Muscle layer of colon (tissue), 2 donors: ENCODE results near the gene LCAT.
A peak's percentile ranks its signal among the peaks of the same experiment; 100 is the strongest.

ENCODE experiments used
- H3K27ac ChIP-seq: one replicate; pipeline ENCODE4 v1.7.0; 2013; ENCODE audit warnings: low read depth, mild to moderate bottlenecking, low read length, moderate library complexity
- H3K27me3 ChIP-seq, 2 donors: one replicate each; pipeline ENCODE4 v1.7.0; 2013; ENCODE audit warnings: low read length in 2 of 2, mild to moderate bottlenecking in 2 of 2; ENCODE audit not compliant: insufficient read depth in 2 of 2, control insufficient read depth in 1 of 2
- H3K36me3 ChIP-seq: one replicate; pipeline ENCODE4 v1.7.0; 2013; ENCODE audit warnings: mild to moderate bottlenecking, low read length; ENCODE audit not compliant: insufficient read depth
- H3K4me1 ChIP-seq: one replicate; pipeline ENCODE4 v1.7.0; 2013; ENCODE audit warnings: mild to moderate bottlenecking, low read length; ENCODE audit not compliant: insufficient read depth
- H3K4me3 ChIP-seq, 2 donors: one replicate each; pipeline ENCODE4 v1.7.0; 2013; ENCODE audit warnings: low read length in 2 of 2, low read depth in 1 of 2, mild to moderate bottlenecking in 1 of 2, moderate library complexity in 1 of 2
- H3K9ac ChIP-seq: one replicate; pipeline ENCODE4 v1.7.0; 2013; ENCODE audit warnings: low read length
- H3K9me3 ChIP-seq: one replicate; pipeline ENCODE4 v1.7.0; 2013; ENCODE audit warnings: mild to moderate bottlenecking, low read length
- donor health status: abdominal sarcoma.
- donor health status: Adenocarcinoma of cecum.

The LCAT gene

GRCh38 chr16:67934306-67935100, 9.4 kb downstream of the LCAT start:
- H3K4me3 ChIP-seq, result peak overlapping the region; percentile 67 to 93

GRCh38 chr16:67933805-67934204, 10.1 kb downstream of the LCAT start:
- peaks cover 21% of the 10 kb centered on the region for H3K4me1 ChIP-seq
- H3K4me3 ChIP-seq, result no peak overlapping the region
- no peaks in the 10 kb centered on the region for H3K27me3 ChIP-seq
- H3K9me3 ChIP-seq, result no peaks in the 10 kb centered on the region
- H3K36me3 ChIP-seq, result peaks cover 7% of the 10 kb centered on the region
- no peak overlapping the region for H3K27ac ChIP-seq
- H3K9ac ChIP-seq, result no peak overlapping the region

More at GRCh38 chr16:67934306-67935100, 9.4 kb downstream of the LCAT start:
- Histone ChIP-seq H3K27ac (peak overlapping the region; percentile 98), H3K27me3 (no peaks in the 10 kb centered on the region), H3K9me3 (no peaks in the 10 kb centered on the region), H3K36me3 (peaks cover 7% of the 10 kb centered on the region), H3K4me1 (peaks cover 21% of the 10 kb centered on the region), H3K9ac (peak overlapping the region; percentile 66)

- Histone ChIP-seq H3K36me3 (peaks cover 20% of the 10 kb centered on the region), H3K4me1 (peaks cover 20% of the 10 kb centered on the region), H3K27ac (no peak overlapping the region), H3K9ac (no peak overlapping the region), H3K27me3 (no peaks in the 10 kb centered on the region), H3K9me3 (no peaks in the 10 kb centered on the region), H3K4me3 (no peak overlapping the region)
Measured at GRCh38 chr16:67932462-67932840, 11.5 kb downstream of the LCAT start.

GRCh38 chr16:67931712-67932461, 12.0 kb downstream of the LCAT start, which contains the start of gene CTRL:
Gene CTRL, minus strand, starts transcription at chr16:67931862. Its CDS starts 10 bp downstream, at chr16:67931852.
- Histone ChIP-seq H3K4me3 (no peak within 1 kb of the TSS), H3K9me3 (no peaks in the 10 kb centered on the region), H3K27me3 (no peaks in the 10 kb centered on the region), H3K27ac (no peak within 1 kb of the TSS), H3K36me3 (peaks cover 26% of the 10 kb centered on the region), H3K4me1 (peaks cover 14% of the 10 kb centered on the region), H3K9ac (no peak within 1 kb of the TSS)

- no peak overlapping the region for H3K4me3 ChIP-seq
- no peak overlapping the region for H3K27ac ChIP-seq
- H3K36me3 ChIP-seq, result peaks cover 27% of the 10 kb centered on the region
- no peaks in the 10 kb centered on the region for H3K9me3 ChIP-seq
- H3K9ac ChIP-seq, result no peak overlapping the region
- H3K4me1 ChIP-seq, result peaks cover 13% of the 10 kb centered on the region
- H3K27me3 ChIP-seq, result no peaks in the 10 kb centered on the region
Measured at GRCh38 chr16:67930678-67931211, 13.2 kb downstream of the LCAT start.

- Histone ChIP-seq H3K4me3 (no peak overlapping the region), H3K9me3 (no peaks in the 10 kb centered on the region), H3K27ac (no peak overlapping the region), H3K36me3 (peaks cover 27% of the 10 kb centered on the region), H3K4me1 (peaks cover 10% of the 10 kb centered on the region), H3K27me3 (no peaks in the 10 kb centered on the region), H3K9ac (no peak overlapping the region)
Measured at GRCh38 chr16:67930191-67930590, 13.7 kb downstream of the LCAT start.

GRCh38 chr16:67928561-67929364, 15.2 kb downstream of the LCAT start:
- no peak overlapping the region for H3K4me3 ChIP-seq
- H3K9me3 ChIP-seq, result no peaks in the 10 kb centered on the region
- H3K27me3 ChIP-seq, result no peaks in the 10 kb centered on the region
- no peaks in the 10 kb centered on the region for H3K4me1 ChIP-seq
- no peak overlapping the region for H3K9ac ChIP-seq
- no peak overlapping the region for H3K27ac ChIP-seq
- peaks cover 27% of the 10 kb centered on the region for H3K36me3 ChIP-seq

GRCh38 chr16:67928147-67928546, 15.8 kb downstream of the LCAT start:
- no peak overlapping the region for H3K9ac ChIP-seq
- no peaks in the 10 kb centered on the region for H3K27me3 ChIP-seq
- H3K9me3 ChIP-seq, result no peaks in the 10 kb centered on the region
- peaks cover 30% of the 10 kb centered on the region for H3K36me3 ChIP-seq
- no peak overlapping the region for H3K27ac ChIP-seq
- no peaks in the 10 kb centered on the region for H3K4me1 ChIP-seq
- no peak overlapping the region for H3K4me3 ChIP-seq

- Histone ChIP-seq H3K9ac (no peak overlapping the region), H3K4me1 (no peaks in the 10 kb centered on the region), H3K4me3 (no peak overlapping the region), H3K36me3 (peaks cover 30% of the 10 kb centered on the region), H3K27me3 (no peaks in the 10 kb centered on the region), H3K27ac (no peak overlapping the region), H3K9me3 (no peaks in the 10 kb centered on the region)
Measured at GRCh38 chr16:67927131-67927941, 16.6 kb downstream of the LCAT start.

GRCh38 chr16:67926181-67926750, 17.7 kb downstream of the LCAT start:
- no peaks in the 10 kb centered on the region for H3K4me1 ChIP-seq
- H3K27ac ChIP-seq, result no peak overlapping the region
- H3K9me3 ChIP-seq, result no peaks in the 10 kb centered on the region
- peaks cover 30% of the 10 kb centered on the region for H3K36me3 ChIP-seq
- H3K4me3 ChIP-seq, result no peak overlapping the region
- H3K9ac ChIP-seq, result no peak overlapping the region
- H3K27me3 ChIP-seq, result no peaks in the 10 kb centered on the region
